ENCODE measurements around the gene ZPBP2. TPM values are rescaled to one million over a fixed set of nuclear protein-coding genes. Genes with fewer than 3 reads are reported as not detected.
"Not testable (repeated sequence)": the region's sequence is repeated elsewhere in the genome, so short reads cannot be mapped to it uniquely, and the experiment has no call there.

ZPBP2 gene
- total RNA-seq, 1 donor: not detected

DNA sequence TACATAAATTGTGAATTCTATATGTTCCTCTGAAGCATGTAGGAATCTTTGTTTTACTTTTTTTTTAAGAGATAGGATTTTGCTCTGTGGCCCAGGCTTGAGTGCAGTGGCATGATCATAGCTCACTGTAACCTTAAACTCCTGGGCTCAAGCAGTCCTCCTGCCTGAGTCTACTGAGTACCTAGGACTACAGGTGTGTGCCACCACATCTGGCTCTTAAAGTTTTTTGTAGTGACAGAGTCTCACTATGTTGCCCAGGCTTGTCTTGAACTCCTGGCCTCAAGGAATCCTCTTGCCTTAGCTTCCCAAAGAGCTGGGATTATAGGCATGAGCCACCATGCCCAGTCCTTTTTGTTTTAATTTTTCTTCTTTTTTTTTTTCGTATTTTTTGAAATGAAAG is 29.2 kb upstream of the ZPBP2 start:
- TF ChIP-seq, protein P1, sequence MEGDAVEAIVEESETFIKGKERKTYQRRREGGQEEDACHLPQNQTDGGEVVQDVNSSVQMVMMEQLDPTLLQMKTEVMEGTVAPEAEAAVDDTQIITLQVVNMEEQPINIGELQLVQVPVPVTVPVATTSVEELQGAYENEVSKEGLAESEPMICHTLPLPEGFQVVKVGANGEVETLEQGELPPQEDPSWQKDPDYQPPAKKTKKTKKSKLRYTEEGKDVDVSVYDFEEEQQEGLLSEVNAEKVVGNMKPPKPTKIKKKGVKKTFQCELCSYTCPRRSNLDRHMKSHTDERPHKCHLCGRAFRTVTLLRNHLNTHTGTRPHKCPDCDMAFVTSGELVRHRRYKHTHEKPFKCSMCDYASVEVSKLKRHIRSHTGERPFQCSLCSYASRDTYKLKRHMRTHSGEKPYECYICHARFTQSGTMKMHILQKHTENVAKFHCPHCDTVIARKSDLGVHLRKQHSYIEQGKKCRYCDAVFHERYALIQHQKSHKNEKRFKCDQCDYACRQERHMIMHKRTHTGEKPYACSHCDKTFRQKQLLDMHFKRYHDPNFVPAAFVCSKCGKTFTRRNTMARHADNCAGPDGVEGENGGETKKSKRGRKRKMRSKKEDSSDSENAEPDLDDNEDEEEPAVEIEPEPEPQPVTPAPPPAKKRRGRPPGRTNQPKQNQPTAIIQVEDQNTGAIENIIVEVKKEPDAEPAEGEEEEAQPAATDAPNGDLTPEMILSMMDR (IDR thresholded peaks at IDR 0.05; ENCODE audit: insufficient read depth, low read length): no peak

DNA sequence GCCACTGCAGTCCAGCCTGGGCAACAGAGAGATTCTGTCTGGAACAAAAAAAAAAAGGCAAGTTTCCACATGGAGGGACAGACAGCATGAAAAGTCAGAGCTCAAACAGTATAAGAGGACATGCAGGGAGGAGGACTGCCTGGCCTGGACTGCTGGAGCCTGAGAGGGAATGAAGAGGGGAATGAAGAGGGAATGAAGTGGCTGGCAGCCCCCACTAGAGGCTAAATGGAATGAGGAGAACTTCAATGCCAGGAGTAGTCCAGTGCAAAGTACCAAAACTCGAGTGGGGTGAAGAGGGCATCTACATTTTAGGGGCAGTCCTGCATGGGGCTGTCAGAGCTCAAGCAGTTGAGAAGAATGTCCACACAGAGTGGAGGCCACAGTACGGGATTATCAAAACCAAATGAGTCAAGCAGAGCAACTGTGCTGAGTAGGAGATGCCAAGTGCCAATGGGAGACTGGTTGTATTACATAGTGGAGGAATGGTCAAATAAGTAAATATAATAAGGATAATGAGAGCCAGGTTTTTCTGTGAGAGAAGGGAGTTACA is 26.8 kb upstream of the ZPBP2 start:
- TF ChIP-seq, protein P1 (IDR thresholded peaks at IDR 0.05; ENCODE audit: insufficient read depth, low read length): no peak
- H3K4me3 ChIP-seq (ENCODE audit: low read depth, low read length): no peak overlapping the region
- no peak for DNase-seq (ENCODE audit: low read depth)

More for the DNA sequence above, 29.2 kb upstream of the ZPBP2 start:
- no peak overlapping the region for H3K4me3 ChIP-seq (ENCODE audit: low read depth, low read length)
- no peak for DNase-seq (ENCODE audit: low read depth)

DNA sequence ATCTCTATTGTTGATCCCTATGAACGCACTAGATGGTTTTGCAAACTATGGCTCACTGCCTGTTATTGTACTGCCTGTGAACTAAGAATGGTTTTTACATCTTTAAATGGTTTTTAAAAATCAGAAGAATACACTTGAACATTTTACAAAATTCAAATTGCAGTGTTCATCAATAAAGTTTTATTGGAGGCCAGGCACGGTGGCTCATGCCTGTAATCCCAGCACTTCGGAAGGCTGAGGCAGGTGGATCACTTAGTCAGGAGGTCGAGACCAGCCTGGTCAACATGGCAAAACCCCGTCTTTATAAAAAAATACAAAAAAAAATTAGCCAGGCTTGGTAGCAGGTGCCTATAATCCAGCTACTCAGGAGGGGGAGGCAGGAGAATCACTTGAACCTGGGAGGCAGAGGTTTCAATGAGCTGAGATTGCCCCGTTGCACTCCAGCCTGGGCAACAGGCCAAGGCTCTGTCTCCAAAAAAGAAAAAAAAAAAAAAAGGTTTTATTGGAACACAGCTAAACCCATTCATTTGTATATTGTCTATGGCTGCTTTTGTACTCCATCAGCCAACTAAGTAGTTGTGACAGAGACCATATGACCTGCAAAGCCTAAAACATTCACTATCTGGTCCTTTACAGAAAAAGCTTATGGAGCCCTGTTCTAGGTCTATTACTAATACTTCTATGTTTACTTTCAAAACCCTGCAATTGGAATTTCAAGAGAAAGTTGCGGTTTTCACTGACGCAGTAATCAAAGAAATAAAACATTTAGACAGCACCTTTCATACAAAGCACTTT is 22.8 kb upstream of the ZPBP2 start:
- TF ChIP-seq, protein P1 (IDR thresholded peaks at IDR 0.05; ENCODE audit: insufficient read depth, low read length): no peak
- H3K4me3 ChIP-seq (ENCODE audit: low read depth, low read length): no peak overlapping the region
- DNase-seq (ENCODE audit: low read depth): no peak

DNA sequence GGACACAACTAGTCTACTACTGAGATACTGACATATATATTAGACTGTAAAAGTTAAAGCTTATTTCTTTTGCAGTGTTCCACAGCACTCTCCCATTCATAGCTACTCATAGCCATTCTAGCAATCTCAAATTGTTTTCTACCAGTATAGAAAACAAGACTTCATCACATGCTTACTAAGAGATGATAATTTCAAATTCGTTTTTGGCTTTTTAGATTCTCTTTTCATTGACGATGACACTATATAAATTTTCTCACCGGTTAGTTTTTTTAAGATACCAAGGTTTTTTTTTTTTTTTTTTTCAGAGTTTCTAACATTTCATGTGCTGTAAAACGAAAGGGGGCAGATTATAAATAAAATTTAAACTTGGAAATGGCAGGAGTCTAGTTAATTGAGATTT is 21.8 kb upstream of the ZPBP2 start:
- DNase-seq (ENCODE audit: low read depth): no peak
- TF ChIP-seq, protein P1 (IDR thresholded peaks at IDR 0.05; ENCODE audit: insufficient read depth, low read length): no peak
- H3K4me3 ChIP-seq (ENCODE audit: low read depth, low read length): no peak overlapping the region

GRCh38 chr17:39848600-39848999 is 19.4 kb upstream of the ZPBP2 start:
- H3K4me3 ChIP-seq (ENCODE audit: low read depth, low read length): no peak overlapping the region
- no peak for DNase-seq (ENCODE audit: low read depth)
- TF ChIP-seq, protein P1 (IDR thresholded peaks at IDR 0.05; ENCODE audit: insufficient read depth, low read length): no peak

DNA sequence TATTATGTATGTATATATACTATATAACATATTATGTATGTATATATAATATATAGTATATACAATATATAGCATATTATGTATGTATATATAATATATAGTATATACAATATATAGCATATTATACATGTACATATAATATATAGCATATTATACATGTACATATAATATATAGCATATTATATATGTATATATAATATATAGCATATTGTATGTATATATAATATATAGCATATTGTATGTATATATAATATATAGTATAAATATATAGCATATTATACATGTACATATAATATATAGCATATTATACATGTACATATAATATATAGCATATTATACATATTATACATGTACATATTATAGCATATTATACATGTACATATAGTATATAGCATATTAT is 17.8 kb upstream of the ZPBP2 start:
- not testable (repeated sequence) for DNase-seq (ENCODE audit: low read depth)

DNA sequence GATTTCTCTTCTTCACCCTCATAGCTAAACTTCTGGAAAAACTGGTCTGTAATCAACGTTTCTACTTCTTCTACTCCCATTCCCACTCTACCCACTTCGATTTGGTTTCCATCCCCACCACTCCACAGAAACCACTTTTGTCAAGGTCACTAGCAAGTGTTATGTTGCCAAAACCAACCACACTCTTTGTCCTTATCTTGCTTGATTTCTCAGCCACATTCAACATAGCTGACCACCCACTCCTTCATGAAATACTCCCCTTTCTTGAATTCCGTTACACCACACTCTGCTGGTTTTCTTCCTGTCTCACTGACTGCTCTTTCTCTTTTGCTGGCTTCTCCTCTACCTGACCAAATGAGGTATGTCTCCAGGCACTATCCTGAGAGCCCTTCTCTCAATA is 15.8 kb upstream of the ZPBP2 start:
- no peak overlapping the region for H3K4me3 ChIP-seq (ENCODE audit: low read depth, low read length)
- no peak for DNase-seq (ENCODE audit: low read depth)
- TF ChIP-seq, protein P1 (IDR thresholded peaks at IDR 0.05; ENCODE audit: insufficient read depth, low read length): no peak

More for the DNA sequence above, 17.8 kb upstream of the ZPBP2 start:
- not testable (repeated sequence) for H3K4me3 ChIP-seq (ENCODE audit: low read depth, low read length)
